Kidney capillary endothelial cell (primary cell): Measurements from ENCODE around the gene SMARCB1.

Experiments
- DNase-seq: peaks from one replicate; pipeline ENCODE4 v3.0.0-alpha.2; 2018; ENCODE audit warnings: low spot score

SMARCB1 gene

DNA sequence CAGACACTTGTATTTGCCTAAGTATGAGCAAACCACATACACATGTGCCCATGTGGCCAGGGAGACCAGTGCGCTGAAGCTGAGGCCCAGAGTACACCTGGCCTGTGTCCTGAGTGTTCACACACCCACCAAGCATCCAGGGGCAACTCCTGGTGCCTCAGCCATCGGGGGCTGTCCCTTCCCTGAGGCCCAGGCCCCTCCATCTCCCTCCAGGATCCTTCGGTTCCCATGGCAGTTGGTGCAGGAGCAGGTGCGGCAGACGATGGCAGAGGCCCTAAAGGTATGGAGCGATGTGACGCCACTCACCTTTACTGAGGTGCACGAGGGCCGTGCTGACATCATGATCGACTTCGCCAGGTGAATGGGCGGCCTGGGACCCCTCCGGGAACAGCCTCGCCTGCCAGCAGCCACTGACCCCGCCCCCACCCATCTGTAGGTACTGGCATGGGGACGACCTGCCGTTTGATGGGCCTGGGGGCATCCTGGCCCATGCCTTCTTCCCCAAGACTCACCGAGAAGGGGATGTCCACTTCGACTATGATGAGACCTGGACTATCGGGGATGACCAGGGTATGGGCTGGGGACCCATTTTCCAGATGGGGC lies 6.5 kb upstream of the SMARCB1 start:
- DNase-seq, result no peak

DNA sequence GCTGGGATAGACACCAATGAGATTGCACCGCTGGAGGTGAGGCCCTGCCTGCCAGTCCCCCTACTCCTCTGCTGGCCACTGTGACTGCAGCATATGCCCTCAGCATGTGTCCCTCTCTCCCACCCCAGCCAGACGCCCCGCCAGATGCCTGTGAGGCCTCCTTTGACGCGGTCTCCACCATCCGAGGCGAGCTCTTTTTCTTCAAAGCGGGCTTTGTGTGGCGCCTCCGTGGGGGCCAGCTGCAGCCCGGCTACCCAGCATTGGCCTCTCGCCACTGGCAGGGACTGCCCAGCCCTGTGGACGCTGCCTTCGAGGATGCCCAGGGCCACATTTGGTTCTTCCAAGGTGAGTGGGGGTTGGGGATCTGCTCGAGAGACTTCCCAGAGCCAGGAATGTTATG lies 5.7 kb upstream of the SMARCB1 start:
- DNase-seq, result no peak

DNA sequence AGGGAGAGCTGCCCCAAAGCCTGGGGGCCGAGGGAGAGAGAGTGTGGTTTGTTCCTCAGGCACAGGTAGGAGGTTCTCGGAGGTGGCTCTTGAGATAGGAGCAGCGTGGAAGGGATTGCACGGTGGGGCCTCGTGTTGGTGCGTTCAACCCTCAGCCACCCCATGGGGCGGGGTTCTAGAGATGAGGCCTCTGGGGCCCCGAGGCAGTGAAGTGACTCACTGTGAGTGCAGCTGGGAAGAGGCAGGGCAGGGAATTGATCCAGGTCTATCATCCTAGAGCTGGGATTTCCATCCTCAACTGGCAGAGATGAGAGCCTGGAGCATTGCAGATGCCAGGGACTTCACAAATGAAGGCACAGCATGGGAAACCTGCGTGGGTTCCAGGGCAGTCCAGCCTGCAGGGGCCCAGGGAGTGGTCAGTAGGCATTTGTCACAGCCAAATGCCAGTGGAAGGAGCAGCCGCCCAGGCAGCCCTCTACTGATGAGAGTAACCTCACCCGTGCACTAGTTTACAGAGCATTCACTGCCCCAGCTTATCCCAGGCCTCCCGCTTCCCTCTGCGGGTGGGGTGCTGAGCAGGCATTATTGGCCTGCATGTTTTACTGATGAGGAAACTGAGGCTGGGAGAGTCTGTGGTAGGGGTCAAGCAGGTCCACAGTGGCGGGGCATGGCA lies 5.1 kb upstream of the SMARCB1 start:
- DNase-seq, result no peak

DNA sequence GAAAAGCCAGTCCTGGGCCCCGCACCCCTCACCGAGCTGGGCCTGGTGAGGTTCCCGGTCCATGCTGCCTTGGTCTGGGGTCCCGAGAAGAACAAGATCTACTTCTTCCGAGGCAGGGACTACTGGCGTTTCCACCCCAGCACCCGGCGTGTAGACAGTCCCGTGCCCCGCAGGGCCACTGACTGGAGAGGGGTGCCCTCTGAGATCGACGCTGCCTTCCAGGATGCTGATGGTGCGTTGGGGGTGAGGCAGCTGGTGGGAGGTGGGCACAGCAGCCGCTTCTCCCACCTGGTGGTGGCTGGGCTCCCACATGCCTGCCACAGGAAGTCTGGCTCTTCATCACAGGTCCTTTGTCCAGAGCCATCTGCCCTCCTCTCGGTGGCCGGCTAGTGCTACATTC lies 4.5 kb upstream of the SMARCB1 start:
- DNase-seq, result no peak

DNA sequence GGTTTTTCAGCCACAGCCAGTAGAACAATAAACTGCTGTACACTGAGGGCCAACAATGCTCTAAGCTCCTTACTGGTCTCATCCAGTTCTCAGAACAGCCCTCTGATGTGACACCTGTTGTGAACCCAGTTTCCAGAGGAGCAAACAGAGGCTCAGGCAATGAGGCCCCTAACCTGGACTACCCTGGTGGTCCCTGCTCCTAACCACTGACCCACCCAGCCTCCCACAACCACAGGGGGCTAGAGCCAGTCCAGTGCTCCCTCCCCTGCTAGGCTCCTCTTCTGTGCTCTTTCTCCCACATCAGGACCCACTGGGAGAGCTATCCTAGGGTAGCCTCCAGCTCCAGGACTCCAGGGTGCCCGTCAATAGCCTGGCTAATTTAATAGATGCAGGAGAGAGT lies 4.1 kb upstream of the SMARCB1 start:
- no peak for DNase-seq

DNA sequence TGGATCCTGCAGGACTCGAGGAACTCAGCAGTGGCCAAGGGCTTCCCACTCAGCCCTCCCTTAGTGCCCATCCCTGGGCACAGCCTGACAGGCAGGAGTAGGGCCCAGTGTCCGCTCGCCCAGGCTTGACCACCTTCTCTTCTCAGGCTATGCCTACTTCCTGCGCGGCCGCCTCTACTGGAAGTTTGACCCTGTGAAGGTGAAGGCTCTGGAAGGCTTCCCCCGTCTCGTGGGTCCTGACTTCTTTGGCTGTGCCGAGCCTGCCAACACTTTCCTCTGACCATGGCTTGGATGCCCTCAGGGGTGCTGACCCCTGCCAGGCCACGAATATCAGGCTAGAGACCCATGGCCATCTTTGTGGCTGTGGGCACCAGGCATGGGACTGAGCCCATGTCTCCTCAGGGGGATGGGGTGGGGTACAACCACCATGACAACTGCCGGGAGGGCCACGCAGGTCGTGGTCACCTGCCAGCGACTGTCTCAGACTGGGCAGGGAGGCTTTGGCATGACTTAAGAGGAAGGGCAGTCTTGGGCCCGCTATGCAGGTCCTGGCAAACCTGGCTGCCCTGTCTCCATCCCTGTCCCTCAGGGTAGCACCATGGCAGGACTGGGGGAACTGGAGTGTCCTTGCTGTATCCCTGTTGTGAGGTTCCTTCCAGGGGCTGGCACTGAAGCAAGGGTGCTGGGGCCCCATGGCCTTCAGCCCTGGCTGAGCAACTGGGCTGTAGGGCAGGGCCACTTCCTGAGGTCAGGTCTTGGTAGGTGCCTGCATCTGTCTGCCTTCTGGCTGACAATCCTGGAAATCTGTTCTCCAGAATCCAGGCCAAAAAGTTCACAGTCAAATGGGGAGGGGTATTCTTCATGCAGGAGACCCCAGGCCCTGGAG lies 3.3 kb upstream of the SMARCB1 start:
- no peak for DNase-seq

DNA sequence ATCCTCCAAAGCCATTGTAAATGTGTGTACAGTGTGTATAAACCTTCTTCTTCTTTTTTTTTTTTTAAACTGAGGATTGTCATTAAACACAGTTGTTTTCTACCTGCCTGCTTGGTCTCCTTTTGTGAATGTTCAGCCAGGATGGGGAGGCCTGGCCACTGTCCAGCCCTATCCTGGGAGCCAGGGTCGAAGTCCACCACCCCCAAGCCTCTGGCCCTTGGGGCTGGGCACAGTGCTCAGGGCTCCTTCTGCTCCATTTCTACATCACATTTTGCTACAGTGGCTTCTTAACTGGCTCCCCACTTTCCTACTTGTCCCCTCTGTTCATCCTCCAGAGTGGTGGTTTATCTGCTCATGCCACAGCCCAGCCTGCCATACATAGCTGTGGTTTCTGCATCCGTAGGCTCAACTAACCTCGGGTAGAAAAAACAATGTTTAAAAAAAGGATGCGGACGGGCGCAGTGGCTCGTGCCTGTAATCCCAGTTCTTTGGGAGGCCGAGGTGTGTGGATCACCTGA lies 2.5 kb upstream of the SMARCB1 start:
- no peak for DNase-seq

DNA sequence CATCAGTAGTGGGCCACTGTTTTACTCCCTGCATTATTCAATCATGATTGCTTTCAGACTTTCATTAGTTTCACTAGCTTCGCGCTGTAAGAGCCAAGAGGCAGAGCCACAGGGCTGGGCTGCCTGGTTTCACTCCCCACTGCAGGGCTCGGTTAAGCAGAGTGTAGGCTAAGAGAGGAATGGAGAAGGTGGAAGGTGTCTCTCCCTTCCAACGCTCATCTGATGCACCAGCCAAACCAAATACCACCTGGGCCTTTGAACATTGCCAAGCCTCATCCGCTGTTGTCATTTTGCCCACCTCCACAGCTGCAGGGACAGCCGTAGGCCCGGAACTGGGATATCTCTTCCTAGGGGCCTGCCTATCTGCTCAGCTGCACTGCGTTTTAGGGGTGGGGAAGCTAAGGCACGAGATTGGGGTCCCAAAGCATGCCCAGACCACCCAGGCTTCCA lies 480 bp upstream of the SMARCB1 start:
- no peak for DNase-seq

DNA sequence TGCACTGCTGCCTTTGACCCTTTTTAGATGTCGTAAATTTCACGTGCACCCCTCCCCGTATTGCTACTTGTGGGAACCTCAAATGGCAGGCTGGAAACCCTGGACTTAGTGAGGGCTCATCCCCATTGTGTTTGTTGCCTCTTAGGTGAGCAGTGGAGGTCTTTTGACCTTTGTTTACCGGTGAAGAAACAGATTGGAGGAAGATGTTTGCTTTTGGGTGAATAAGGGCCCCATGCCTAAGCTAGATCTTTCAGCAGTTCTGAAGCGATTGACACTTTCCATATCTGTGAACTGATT lies 782 bp downstream of the SMARCB1 start:
- DNase-seq, result no peak

DNA sequence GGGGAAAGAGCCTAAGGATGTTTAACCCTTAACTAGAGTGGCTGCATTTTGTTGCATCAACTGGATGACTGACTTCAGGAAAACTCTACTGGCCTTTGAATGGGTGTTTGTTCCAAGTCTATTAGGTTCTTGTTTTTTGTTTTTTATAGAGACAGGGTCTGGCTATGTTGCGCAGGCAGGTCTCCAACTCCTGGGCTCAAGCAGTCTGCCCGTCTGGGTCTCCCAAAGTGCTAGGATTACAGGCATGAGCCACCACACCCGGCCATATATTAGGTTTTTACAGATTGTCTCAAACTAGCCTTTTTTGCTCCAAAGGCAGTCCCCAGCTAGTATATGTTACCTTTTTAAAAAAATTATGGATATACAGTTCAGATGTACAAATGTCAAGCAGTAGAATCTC lies 1.1 kb downstream of the SMARCB1 start:
- no peak for DNase-seq

DNA sequence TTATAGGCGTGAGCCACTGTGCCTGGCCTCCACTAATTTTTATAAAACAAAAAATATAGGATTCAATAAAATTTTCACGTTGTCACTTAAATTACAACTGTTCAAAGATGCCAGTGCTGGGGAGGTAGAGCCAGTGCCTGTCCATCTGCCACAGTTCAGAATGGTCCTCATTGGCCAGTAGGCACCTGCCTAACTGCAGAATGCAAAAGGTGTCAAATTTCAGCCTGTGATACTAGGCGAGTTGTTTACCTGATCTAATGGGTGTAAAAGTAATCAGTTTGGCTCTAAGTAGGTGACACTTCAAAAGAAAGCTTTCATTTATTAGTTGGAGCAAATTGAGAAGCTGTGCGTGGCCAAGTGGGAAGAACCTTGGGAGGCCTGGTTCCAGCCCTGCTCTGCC lies 2.4 kb downstream of the SMARCB1 start:
- DNase-seq, result no peak

DNA sequence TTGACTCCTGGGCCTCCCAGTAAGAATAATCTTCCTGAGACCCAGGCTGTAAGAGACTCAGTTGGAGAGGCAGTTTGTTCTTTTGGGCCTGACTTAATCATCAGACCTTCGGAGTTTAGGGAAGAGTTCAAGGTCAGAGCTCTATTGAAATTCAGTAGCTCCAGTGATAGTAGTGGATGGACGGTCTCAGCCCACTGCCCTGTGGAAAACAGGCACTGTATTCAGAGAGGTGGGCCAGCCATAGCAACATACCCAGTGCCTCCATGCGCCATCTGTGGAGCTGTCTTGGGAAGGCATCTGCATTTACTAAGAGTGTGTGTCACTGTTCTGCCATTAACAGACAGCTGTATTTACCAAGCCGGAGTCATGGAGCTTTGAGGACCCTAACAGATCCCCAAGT lies 2.9 kb downstream of the SMARCB1 start:
- no peak for DNase-seq

DNA sequence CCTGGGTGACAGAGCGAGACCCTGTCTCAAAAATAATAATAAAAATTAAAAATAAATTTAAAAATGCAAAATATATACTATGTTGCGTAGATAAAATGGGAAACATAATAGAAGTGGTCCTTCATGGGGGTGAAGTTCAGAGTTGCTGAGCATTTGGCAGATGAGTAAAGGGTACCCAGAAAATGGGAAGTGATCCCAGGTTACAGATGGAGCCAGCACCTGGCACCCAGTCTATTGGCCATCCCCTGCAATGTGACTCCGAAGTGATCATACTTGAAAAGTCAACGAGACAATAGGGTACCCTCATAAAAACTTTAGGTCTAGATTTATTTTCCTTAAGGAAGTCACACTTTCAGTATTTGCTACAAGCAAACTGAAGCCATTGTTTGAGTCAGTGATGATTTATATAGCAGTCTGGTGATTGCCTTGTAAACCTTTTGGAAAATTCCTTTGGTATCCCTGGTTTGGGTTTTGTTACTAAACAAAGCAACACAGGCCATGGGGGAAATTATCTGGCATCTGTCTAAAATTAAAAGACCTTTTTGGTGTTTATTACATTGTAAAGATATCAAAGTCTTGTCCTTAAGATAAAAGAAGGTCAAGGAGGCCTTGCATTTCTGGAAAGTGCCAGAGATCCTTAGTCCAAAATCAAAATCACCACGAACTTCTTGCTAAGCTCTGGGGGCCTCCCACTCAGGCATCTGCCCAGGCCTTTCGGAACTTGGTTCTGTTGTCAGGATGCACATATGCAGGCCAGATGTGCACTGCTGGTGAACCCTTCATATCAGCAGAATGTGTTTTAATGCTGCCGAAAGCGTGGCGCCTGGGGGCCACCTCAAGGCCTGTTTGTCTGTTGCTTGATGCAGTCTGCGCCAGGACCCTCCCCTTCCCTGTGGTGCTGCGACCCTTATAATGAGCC lies 4.3 kb downstream of the SMARCB1 start:
- no peak for DNase-seq

DNA sequence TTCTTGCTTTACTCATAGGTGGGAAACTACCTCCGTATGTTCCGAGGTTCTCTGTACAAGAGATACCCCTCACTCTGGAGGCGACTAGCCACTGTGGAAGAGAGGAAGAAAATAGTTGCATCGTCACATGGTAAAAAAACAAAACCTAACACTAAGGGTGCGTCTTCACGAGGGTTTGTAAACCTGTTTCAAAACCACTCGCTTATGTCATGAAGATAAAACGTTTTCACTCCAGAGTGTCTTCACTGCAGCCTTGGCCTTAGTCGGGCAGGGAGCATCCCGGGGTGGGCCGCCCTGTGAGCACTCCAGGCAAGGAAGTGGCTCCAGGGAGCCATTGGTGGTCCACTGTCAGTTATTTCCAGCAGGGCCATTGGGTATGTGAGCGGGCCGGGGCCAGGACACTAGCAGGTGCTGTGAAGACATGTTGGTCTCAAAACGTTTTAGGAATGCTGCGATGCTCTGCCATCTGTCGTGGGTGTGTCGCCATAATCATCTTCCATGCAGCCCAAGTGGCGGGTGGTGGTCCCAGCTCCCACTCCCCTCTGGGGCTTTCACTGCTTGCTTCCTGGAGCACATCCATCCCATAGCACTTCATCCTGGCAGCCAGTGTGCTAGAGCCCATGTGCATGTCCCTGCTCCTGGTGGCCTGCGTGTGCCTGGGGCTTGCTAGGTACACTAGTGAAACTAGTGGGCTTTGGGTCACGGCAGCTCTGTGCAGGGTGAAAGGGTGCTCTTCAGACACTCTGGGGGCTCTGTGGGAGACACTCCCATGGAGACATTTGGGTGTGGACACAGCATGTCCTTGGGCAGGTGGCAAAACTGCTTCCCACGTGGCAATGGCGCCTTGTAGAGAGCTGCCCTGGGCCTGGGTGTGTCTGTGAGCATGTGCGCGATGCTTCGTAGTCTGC lies 5.2 kb downstream of the SMARCB1 start:
- DNase-seq, result no peak

DNA sequence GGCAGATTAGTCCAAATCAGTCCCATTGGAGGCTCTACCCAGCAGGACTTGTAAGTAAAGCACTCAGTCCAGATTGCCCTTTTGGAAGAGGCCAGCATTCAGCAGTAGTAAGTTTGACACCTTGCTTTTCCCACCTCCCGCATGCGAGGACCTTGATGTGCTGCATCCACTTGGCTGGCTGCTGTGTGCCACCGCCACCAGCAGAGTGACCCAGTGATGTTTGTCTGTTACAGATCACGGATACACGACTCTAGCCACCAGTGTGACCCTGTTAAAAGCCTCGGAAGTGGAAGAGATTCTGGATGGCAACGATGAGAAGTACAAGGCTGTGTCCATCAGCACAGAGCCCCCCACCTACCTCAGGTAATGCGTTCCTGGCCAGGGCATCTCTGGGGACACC lies 6.6 kb downstream of the SMARCB1 start:
- no peak for DNase-seq

DNA sequence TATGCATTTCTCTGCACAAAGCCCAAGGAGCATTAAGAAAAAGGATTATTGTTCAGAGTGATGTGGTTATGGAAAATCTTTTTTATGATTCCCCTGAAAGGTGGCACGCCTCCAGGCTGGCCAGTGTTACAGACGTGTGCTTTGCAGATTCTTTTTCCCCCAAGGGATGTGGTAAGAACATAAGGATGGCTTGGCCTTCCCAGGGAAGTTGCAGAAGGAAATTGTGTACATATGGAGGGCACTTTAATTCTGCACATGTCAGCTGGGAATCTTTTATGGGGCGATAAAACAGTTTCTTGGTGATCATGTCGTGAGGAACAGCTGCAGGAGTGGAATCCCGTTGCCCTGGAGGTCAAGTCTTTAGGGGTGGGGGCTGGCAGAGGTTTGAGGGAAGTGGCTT lies 9.7 kb downstream of the SMARCB1 start:
- DNase-seq, result no peak

DNA sequence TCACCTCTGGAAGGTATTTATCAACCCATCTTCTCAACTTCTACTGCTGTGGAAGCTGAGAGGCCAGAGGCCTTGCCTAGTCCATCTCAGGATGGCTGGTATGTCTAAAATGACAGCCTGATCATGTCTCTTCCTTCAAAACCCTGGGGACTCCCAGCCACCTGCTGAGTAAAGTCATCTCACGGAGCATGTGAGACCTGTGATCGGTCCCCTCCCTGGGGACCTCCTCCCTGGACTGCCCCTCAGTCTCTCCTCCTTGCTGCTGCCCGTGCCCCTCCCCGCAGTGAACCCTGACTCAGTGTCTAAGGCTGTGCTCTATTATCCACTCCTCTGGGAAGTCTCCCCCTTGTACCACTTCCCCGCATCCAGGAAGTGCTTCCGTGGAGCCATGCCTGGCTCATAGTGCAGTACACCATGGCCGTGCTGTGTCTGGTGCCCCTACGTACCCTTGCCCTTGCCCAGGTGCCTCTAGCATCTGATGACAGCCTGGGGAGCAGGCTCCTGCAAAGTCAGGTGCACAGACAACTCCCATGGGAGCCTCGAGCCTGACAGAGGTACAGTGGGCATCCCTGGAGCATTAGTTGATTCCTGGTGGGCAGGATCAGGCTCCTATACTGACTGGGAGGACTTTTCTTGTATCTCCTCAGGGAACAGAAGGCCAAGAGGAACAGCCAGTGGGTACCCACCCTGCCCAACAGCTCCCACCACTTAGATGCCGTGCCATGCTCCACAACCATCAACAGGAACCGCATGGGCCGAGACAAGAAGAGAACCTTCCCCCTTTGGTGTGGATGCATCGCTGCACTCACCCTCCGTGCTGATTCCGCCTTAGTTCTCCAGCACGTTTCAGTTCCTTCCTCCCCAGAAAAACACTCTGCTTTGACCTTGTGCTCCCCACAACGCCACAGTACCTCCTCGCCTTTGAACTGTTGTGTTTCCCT lies 13.8 kb downstream of the SMARCB1 start:
- DNase-seq, result no peak

DNA sequence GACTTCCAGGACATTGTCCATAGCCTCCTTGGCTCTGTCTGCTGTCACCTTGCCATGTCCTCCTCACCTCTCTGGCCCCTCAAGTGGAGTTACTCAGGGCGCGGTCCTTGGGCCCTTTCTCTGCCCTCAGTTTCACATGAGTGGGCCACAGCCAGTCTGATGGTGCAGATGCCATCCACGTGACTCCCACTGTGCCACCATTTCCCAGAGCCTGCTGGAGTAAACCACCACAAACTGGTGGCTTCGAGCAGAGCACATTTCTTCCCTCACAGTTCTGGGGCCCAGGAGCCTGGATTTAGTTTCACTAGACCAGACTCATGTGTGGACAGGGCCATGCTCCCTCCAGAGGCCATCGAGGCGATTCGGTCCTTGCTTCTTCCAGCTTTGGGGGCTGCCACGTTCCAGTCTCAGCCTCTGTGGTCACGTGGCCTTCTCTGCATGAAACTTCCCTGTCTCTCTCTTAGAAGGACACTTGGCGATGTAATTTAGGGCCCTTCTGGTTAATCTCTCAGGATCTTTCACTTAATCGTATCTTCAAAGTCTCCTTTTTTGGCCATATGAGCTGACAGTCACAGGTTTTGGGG lies 14.6 kb downstream of the SMARCB1 start:
- no peak for DNase-seq

DNA sequence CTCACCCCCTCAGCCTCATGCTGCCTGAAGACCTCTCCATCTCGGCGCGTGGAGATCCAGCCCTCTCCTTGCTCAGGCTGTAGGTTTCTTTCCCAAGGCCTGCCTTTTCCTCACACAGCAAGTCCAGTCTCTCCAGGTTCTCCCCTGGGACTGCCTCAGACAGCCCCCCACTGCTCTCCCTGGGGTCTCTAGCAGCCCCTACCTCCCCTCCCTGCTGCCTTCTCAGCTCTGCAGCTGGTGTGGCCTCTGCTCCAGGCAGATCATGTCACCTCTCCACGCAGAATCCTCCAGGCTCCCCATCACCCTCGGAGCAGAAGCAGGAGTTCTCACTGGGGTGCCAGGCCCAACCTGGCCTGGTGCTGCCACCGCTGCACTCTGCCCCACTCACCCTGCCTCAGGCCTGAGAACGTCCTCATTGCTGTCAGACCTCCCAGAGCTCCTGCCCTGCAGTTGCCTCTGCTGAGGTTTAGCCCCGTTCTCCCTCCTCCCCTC lies 15.2 kb downstream of the SMARCB1 start:
- no peak for DNase-seq
